Gastrocnemius medialis (tissue), 4 donors: Measurements from ENCODE around the gene ZNF613. TPM values are rescaled to one million over a fixed set of nuclear protein-coding genes. Genes with fewer than 3 reads are reported as not detected.
A peak's percentile ranks its signal among the peaks of the same experiment; 100 is the strongest.

Experiments used
- ATAC-seq, 2 donors: fragments of 150-250 bp; one replicate each; pipeline ENCODE4 v1.9.1; 2016
- DNase-seq, 2 donors: peaks; one replicate each; pipeline ENCODE4 v3.0.0-alpha.2; 2019
- H3K27ac ChIP-seq, 4 donors: fragments of 200-600 bp; sonication (generic); 1 replicate in 1 of 4; 2 replicates in 3 of 4; pipeline ENCODE4 v1.5.1; 2016 to 2018; ENCODE audit warnings: mild to moderate bottlenecking in 2 of 4, moderate library complexity in 1 of 4
- H3K27me3 ChIP-seq, 3 donors: fragments of 200-600 bp; sonication (generic) in 2 of 3; 1 replicate in 1 of 3; 2 replicates in 2 of 3; pipeline versions ENCODE4 v1.5.1 to v1.6.0; 2016 to 2019; ENCODE audit warnings: mild to moderate bottlenecking in 1 of 3, moderate library complexity in 1 of 3
- H3K36me3 ChIP-seq, 2 donors: fragments of 200-600 bp; sonication (generic) in 1 of 2; one replicate each; pipeline ENCODE4 v1.5.1; 2017 to 2018
- H3K4me1 ChIP-seq, 2 donors: fragments of 200-600 bp; sonication (generic) in 1 of 2; one replicate each; pipeline ENCODE4 v1.5.1; 2016 to 2017; ENCODE audit warnings: mild to moderate bottlenecking in 2 of 2
- H3K4me3 ChIP-seq, 4 donors: fragments of 200-600 bp; sonication (generic) in 3 of 4; 1 replicate in 1 of 4; 2 replicates in 3 of 4; pipeline ENCODE4 v1.5.1; 2016 to 2019; ENCODE audit warnings: mild to moderate bottlenecking in 2 of 4
- H3K9me3 ChIP-seq, 3 donors: fragments of 200-600 bp; sonication (generic) in 2 of 3; 1 replicate in 1 of 3; 2 replicates in 2 of 3; pipeline ENCODE4 v1.5.1; 2016 to 2019
- POLR2A ChIP-seq, 2 donors: fragments of 450-650 bp; IDR thresholded peaks; one replicate each; pipeline ENCODE4 v1.6.1; 2017; ENCODE audit warnings: antibody characterized with exemption in 2 of 2, mild to moderate bottlenecking in 2 of 2, moderate library complexity in 2 of 2
- in situ Hi-C, 4 donors: fragments of 200-750 bp; cut with MboI; loops; one replicate each; pipeline versions ENCODE4 v1.15.0 to v1.8.0; 2017; ENCODE audit warnings: low sequenced_read_pairs in 4 of 4
- intact Hi-C: fragments of 100-400 bp; cut with DNase I; formaldehyde crosslinking; loops from one replicate; pipeline ENCODE4 v1.15.1; 2023; ENCODE audit warnings: low total_unique reads
- total RNA-seq, 4 donors: library from RNA; depleted of rRNA; stranded (reverse); fragments of >200 nt; gene quantifications; one replicate each; pipeline versions ENCODE4 v1.1.0 to v1.2.3, GENCODE V29; 2016
- TF ChIP-seq, protein P1 (sequence below), 5 experiments: fragments of 450-650 bp in 3 of 5; fragments of 200-600 bp in 2 of 5; sonication (generic) in 2 of 5; IDR thresholded peaks in 4 of 5; conservative IDR thresholded peaks in 1 of 5; 1 replicate in 4 of 5; 2 replicates in 1 of 5; pipeline ENCODE4 v1.5.1; 2016 to 2019; ENCODE audit warnings: antibody characterized with exemption in 5 of 5, mild to moderate bottlenecking in 3 of 5, moderate library complexity in 3 of 5

ZNF613 gene
- total RNA-seq, 4 donors from 2014 or later = 1.3 to 9.4 (median 3.8) TPM

- Histone ChIP-seq H3K4me3 (no peak overlapping the region), H3K36me3 (peaks cover 31 to 60% of the 10 kb centered on the region in 2 donors), H3K9me3 (peaks cover 12 to 48% (median 31%) of the 10 kb centered on the region in 3 donors), H3K27me3 (no peaks in the 10 kb centered on the region), H3K27ac (no peak overlapping the region), H3K4me1 (peaks cover 4 to 9% of the 10 kb centered on the region in 2 donors)
- TF ChIP-seq, protein P1, sequence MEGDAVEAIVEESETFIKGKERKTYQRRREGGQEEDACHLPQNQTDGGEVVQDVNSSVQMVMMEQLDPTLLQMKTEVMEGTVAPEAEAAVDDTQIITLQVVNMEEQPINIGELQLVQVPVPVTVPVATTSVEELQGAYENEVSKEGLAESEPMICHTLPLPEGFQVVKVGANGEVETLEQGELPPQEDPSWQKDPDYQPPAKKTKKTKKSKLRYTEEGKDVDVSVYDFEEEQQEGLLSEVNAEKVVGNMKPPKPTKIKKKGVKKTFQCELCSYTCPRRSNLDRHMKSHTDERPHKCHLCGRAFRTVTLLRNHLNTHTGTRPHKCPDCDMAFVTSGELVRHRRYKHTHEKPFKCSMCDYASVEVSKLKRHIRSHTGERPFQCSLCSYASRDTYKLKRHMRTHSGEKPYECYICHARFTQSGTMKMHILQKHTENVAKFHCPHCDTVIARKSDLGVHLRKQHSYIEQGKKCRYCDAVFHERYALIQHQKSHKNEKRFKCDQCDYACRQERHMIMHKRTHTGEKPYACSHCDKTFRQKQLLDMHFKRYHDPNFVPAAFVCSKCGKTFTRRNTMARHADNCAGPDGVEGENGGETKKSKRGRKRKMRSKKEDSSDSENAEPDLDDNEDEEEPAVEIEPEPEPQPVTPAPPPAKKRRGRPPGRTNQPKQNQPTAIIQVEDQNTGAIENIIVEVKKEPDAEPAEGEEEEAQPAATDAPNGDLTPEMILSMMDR (IDR thresholded peaks at IDR 0.05 in 4 of 5, conservative IDR thresholded peaks at IDR 0.05 in 1 of 5) = no peak
- no peak for TF ChIP-seq POLR2A (IDR thresholded peaks at IDR 0.05)
- intact Hi-C loops = no loop called here
- DNase-seq (no peak), ATAC-seq (no peak)
- in situ Hi-C loops = no loop called here
These were observed 37.3 kb upstream of the ZNF613 start for GRCh38 chr19:51889934-51890333.

DNA sequence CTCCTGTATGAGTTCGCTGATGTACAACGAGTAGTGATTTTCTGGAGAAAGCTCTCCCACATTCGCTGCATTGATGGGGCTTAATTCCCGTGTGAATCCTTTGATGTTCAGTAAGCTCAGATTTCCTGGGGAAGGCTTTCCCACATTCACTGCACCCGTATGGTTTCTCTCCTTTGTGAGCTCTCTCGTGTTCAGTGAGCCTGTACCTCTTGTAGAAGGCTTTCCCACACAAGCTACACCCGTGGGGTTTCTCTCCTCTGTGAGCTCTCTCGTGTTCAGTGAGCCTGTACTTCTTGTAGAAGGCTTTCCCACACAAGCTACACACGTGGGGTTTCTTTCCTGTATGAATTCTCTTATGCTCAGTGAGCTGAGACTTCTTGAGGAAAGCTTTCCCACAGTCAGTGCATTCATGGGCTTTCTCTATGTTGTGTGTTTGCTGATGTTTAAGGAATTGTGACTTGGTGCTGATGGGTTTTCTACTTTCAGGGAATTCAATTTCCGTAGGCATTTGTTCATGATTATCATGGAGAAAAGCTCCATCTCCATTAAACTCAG lies 36.0 kb upstream of the ZNF613 start:
- Histone ChIP-seq H3K9me3 (peaks cover 12 to 50% (median 31%) of the 10 kb centered on the region in 3 donors), H3K36me3 (peaks cover 45 to 74% of the 10 kb centered on the region in 2 donors), H3K4me1 (peaks cover 4 to 9% of the 10 kb centered on the region in 2 donors), H3K4me3 (peak overlapping the region in 1 of 4 donors; percentile 15), H3K27me3 (no peaks in the 10 kb centered on the region), H3K27ac (no peak overlapping the region)
- no peak for ATAC-seq
- intact Hi-C loops = no loop called here
- DNase-seq = no peak
- TF ChIP-seq POLR2A (IDR thresholded peaks at IDR 0.05) = no peak
- TF ChIP-seq, protein P1 (IDR thresholded peaks at IDR 0.05 in 4 of 5, conservative IDR thresholded peaks at IDR 0.05 in 1 of 5) = no peak
- in situ Hi-C loops = no loop called here

DNA sequence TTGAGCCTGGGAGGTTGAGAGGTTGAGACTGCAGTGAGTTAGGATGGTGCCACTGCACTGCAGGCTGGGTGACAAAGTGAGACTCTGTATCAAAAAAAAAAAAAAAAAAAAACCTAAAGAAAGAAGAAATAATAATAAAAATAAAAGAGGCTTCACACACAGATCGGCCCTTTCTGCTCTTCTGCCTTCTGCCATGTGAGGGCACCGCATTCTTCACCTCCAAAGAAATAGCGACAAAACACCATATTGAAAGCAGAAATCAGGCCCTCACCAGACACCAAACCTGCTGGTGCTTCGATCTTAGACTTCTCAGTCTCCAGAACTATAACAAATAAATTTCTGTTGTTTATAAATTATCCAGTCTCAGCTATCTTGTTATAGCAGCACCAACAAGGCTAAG lies 25.4 kb upstream of the ZNF613 start:
- no peak for TF ChIP-seq POLR2A (IDR thresholded peaks at IDR 0.05)
- TF ChIP-seq, protein P1 (IDR thresholded peaks at IDR 0.05 in 4 of 5, conservative IDR thresholded peaks at IDR 0.05 in 1 of 5) = no peak
- DNase-seq = no peak
- H3K4me1 ChIP-seq = peaks cover 10 to 15% of the 10 kb centered on the region in 2 donors
- peaks cover 7 to 62% of the 10 kb centered on the region in 2 donors for H3K36me3 ChIP-seq
- intact Hi-C loops (loop anchor here (10.0 kb wide), 1 partner anchor 327 kb away; the partner anchor contains the start of gene ZNF175), in situ Hi-C loops (no loop called here)
- no peaks in the 10 kb centered on the region for H3K27me3 ChIP-seq
- H3K4me3 ChIP-seq = no peak overlapping the region
- H3K27ac ChIP-seq = no peak overlapping the region
- ATAC-seq = no peak
- H3K9me3 ChIP-seq = peaks cover under 1 to 30% (median 3%) of the 10 kb centered on the region in 3 donors

DNA sequence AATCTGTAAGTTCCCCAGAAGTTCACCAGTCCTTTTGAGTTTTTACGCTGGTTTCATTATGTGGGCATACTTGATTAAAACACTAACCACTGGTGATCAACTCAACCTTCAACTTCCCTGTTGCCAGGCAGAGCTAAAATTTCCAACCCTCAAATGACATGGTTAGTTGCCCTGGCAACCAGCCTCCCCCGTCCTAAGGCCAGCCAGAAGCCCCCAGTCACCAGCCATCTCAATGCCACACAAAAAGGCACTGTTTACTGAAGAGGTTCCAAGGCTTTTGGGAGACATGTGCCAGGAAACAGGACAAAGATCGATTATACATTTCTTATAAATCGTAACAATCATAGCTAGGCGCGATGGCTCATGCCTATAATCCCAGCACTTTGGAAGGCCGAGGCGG lies 24.1 kb upstream of the ZNF613 start:
- ATAC-seq (no peak), DNase-seq (no peak)
- intact Hi-C loops (loop anchor here (10.0 kb wide), 1 partner anchor 328 kb away; the partner anchor contains the start of gene ZNF175), in situ Hi-C loops (no loop called here)
- H3K27ac ChIP-seq = no peak overlapping the region
- H3K4me1 ChIP-seq = peaks cover 10 to 15% of the 10 kb centered on the region in 2 donors
- peaks cover 0 to 27% (median 3%) of the 10 kb centered on the region in 3 donors for H3K9me3 ChIP-seq
- TF ChIP-seq, protein P1 (IDR thresholded peaks at IDR 0.05 in 4 of 5, conservative IDR thresholded peaks at IDR 0.05 in 1 of 5) = no peak
- TF ChIP-seq POLR2A (IDR thresholded peaks at IDR 0.05) = no peak
- peaks cover 0 to 8% (median 5%) of the 10 kb centered on the region in 3 donors for H3K27me3 ChIP-seq
- peak overlapping the region; percentile 71 to 86 (median 78) for H3K4me3 ChIP-seq
- H3K36me3 ChIP-seq = peaks cover 0 to 48% of the 10 kb centered on the region in 2 donors
